ENCODE results near the gene CKAP5.

CKAP5 gene

DNA sequence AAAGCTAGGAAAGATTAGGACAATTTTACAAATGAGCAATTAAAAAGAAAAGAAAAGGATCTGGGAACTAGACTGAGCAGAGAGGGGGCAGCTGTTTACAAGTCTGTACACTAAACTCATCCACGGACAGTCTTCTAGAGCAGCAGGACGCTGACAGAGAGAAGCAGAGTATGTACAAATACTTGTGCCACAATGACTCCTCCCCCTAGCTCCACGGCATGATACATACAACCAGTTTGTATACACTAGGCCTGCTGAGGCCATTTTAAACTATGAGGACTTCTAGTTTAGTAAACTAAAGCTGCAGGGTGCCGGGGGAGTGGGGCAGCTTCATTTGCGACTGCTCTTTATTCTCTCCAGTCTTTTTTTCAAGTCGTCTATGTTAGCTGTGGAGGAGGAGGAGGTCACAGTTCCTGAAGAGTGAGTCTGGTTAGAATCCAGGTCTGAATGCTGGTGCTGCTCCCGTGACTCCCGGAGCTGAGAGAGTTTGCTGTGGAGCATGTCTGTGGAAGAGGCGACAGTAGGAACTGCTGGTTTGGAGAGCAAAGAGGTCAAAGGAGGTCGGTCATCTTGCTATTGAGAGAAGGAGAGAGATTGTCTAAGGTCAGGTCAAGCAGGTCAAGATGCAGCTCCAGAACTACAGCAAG, 102.3 kb downstream of the CKAP5 start:
- H3K4me3 ChIP-seq (replicated peaks in 1 of 2; ENCODE audit: low read depth in 2 of 2, low read length in 2 of 2), result no peak overlapping the region
- no peak for DNase-seq (ENCODE audit: low read depth in 2 of 2)
- no peak for TF ChIP-seq CTCF (IDR thresholded peaks at IDR 0.05; ENCODE audit: low read depth, low read length)

GRCh38 chr11:46743043-46743442, 103.0 kb downstream of the CKAP5 start:
- DNase-seq (ENCODE audit: low read depth in 2 of 2), result no peak
- H3K4me3 ChIP-seq (replicated peaks in 1 of 2; ENCODE audit: low read depth in 2 of 2, low read length in 2 of 2), result no peak overlapping the region
- no peak for TF ChIP-seq CTCF (IDR thresholded peaks at IDR 0.05; ENCODE audit: low read depth, low read length)

DNA sequence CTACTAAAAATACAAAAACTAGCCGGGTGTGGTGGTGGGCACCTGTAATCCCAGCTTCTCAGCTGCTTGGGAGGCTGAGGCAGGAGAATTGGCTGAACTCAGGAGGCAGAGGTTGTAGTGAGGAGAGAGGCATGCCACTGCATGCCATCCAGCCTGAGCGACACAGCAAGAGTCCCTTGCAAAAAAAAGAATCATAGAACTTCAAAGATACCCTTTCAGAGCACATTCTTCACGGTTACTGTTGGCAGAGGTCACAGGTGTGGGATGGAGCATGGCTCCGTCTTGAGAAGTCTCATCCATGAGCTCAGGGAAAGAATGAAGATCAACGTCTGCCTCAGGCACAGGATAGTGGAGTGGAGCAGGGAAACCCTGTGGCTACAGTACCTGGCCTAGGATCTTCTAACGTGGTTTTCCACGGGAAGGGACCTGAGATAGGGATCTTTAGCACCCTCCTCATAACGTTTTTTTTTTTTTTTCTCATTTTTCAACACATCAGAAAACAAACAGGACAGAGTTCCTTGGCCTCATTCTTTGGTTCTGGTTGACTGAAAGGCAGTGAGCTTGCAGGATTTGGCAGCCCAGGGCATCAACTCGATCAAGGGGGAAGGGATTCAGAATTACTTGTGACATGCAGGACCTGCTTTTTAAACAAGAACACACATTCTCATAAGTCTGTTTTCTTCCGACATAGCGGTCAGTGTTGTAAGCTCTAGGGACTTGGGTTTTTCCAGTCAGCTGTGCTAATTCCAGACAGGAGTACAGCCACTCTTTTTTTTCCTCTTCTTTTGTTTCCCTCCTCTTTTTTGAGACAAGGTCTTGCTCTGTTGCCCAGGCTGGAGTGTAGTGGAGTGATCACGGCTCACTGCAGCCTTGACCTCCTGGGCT, 104.2 kb downstream of the CKAP5 start:
- no peak overlapping the region for H3K4me3 ChIP-seq (replicated peaks in 1 of 2; ENCODE audit: low read depth in 2 of 2, low read length in 2 of 2)
- no peak for DNase-seq (ENCODE audit: low read depth in 2 of 2)
- TF ChIP-seq CTCF (IDR thresholded peaks at IDR 0.05; ENCODE audit: low read depth, low read length), result no peak

DNA sequence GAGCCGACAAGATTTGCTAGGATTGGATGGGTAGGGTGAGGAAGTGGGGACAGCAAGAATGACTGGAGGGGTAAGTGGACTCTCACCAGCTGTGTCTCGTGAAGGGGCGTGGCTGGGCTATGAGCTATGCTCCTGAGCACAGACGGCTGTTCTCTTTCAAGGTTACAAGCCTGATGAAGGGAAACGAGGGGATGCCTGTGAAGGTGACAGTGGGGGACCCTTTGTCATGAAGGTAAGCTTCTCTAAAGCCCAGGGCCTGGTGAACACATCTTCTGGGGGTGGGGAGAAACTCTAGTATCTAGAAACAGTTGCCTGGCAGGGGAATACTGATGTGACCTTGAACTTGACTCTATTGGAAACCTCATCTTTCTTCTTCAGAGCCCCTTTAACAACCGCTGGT, 107.2 kb downstream of the CKAP5 start:
- TF ChIP-seq CTCF (IDR thresholded peaks at IDR 0.05; ENCODE audit: low read depth, low read length), result no peak
- no peak for DNase-seq (ENCODE audit: low read depth in 2 of 2)
- no peak overlapping the region for H3K4me3 ChIP-seq (replicated peaks in 1 of 2; ENCODE audit: low read depth in 2 of 2, low read length in 2 of 2)

DNA sequence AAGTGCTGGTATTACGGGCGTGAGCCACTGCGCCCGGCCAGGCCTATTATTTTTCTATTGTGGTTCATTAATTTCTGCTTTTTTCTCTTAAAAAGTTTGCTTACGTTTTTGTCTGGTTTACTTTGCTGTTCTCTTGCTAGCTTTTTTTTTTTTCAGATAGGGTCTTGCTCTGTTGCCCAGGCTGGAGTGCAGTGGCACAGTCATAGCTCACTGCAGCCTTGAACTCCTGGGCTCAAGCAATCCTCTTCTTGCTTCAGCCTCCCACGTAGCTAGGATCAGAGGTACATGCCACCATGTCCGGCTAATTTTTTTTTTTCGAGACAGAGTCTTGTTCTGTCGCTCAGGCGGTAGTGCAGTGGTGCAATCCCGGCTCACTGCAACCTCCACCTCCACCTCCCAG, 108.4 kb downstream of the CKAP5 start:
- DNase-seq (ENCODE audit: low read depth in 2 of 2), result no peak
- no peak overlapping the region for H3K4me3 ChIP-seq (replicated peaks in 1 of 2; ENCODE audit: low read depth in 2 of 2, low read length in 2 of 2)
- no peak for TF ChIP-seq CTCF (IDR thresholded peaks at IDR 0.05; ENCODE audit: low read depth, low read length)

DNA sequence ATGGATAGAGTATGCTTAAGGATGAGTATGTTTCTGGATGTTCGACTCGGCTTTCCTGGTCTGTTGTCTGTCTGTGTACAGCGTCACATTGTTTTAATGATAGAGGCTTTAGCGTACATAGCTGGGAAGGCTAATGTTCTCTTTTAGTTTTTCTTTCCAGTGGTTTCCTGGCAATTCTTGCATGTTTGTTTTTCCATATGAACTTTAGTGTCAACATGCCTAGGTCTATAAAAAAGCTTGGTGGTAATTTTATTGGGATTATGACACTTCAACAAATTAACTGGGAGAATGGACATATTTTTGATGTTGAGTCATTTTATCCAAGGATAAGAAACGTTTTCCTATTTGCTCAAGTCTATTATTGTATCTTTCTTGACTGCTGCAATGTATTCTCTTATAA, 109.5 kb downstream of the CKAP5 start:
- no peak for DNase-seq (ENCODE audit: low read depth in 2 of 2)

More for the DNA sequence above, 109.5 kb downstream of the CKAP5 start:
- no peak overlapping the region for H3K4me3 ChIP-seq (replicated peaks in 1 of 2; ENCODE audit: low read depth in 2 of 2, low read length in 2 of 2)
- no peak for TF ChIP-seq CTCF (IDR thresholded peaks at IDR 0.05; ENCODE audit: low read depth, low read length)
